Retinal pigment epithelial cell (primary cell): ENCODE data around the gene PIGZ.

Experiments used
- DNase-seq: peaks from one replicate; pipeline ENCODE4 v3.0.0-alpha.2; 2010; ENCODE audit warnings: low read depth
- H3K4me3 ChIP-seq: 2 replicates; pipeline ENCODE4 v1.5.1; 2011; ENCODE audit warnings: mild to moderate bottlenecking, low read length, control low read depth, moderate library complexity
- CTCF ChIP-seq: conservative IDR thresholded peaks from 2 replicates; pipeline ENCODE4 v1.5.1; 2011; ENCODE audit warnings: low read depth, low read length, control low read depth, inconsistent platforms

PIGZ gene

DNA sequence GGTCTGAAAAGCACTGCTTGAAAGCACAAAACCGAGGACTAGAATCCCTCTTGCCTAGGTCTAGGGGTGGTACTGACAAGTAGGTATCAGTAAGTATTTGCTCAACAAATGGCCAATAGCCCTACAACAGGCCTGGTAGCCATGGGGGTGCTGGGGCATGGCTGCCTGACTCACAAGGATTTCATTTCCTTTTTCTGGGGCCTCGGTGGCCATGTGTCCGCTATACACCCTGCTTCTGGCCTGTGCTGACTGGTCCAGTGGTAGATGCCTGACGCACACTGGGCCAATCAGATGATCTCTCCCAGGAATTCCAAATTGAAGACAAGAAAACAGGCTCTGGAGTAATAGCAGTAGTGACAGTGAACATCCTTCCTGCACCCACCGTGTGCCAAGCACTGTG lies 31.6 kb upstream of the PIGZ start:
- no peak for DNase-seq

DNA sequence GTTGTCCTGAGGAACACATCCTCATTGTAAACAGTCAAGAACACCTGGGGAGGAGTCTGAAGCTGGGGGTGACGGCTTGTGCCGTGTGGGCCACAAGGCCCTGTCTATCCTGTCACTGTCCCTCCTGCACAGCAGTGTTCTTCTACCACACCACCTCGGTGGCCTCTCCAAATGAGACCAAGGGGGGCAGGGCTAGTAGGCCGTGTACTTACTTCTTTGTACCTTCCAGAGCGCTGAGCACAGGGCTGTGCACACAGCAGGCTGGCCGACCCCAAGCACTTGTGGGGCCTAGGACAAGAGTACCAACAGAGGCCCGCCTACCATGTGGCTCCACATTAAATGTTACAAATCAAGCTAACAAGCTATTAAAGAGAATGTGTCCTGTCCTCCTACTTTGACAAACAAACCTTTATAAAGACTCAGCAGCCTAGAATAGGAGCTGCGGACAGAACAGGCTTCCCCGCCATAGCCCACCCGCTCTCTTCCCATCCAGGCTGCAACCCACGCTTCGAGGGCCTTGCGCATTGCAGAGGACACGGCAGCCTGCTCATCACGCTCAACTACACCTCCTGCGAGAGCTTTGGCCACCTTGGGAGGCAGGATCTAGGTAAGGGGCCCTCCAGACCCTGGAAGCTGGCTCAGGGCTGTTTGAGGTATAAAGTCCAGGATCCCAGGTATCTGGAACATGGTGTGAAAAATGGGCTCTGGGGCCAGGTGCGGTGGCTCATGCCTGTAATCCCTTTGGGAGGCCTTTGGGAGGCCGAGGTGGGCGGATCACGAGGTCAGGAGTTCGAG lies 30.5 kb upstream of the PIGZ start:
- no peak for TF ChIP-seq CTCF
- no peak overlapping the region for H3K4me3 ChIP-seq
- no peak for DNase-seq

More for the DNA sequence above, 31.6 kb upstream of the PIGZ start:
- TF ChIP-seq CTCF, result no peak
- no peak overlapping the region for H3K4me3 ChIP-seq

- TF ChIP-seq CTCF, result no peak
- DNase-seq, result no peak
- no peak overlapping the region for H3K4me3 ChIP-seq
These were observed 28.7 kb upstream of the PIGZ start for GRCh38 chr3:196997311-196997710.

GRCh38 chr3:196996454-196997265 lies 28.0 kb upstream of the PIGZ start:
- DNase-seq, result no peak
- no peak for TF ChIP-seq CTCF
- H3K4me3 ChIP-seq, result no peak overlapping the region

DNA sequence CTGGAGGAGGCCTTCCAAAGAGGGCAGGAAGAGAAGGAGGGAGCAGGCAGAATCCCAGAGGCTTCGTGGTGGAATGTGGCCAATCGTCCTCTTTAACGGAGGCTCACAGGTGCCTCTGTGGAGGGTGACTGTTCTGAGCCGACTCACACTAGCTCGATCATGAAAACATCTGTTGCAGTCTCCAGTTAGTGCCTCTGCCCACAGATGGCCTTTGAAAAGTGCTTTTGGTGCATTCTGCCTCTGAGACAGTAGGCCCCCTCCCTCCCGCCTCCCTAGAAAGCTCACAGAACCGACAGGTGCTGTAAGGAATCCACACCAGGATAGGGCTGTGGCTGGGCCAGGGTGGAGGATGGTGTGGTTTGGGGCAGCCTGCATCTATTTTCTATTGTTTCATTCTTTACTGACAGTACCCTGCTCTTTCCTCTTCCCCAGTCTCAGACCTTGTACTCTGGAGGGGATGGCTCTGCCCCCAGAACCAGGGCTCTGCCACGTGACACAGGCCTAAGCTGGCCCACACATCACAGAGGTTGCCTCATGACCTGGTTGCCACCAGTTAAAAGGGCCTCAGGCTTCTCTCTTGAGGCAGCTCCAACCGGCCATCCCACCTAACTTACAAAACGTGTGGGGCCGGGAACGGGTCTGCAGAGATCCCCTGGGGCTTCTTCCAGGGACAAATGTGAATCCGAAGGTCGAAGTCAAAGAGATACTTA lies 27.2 kb upstream of the PIGZ start:
- no peak for DNase-seq
- no peak overlapping the region for H3K4me3 ChIP-seq
- no peak for TF ChIP-seq CTCF

DNA sequence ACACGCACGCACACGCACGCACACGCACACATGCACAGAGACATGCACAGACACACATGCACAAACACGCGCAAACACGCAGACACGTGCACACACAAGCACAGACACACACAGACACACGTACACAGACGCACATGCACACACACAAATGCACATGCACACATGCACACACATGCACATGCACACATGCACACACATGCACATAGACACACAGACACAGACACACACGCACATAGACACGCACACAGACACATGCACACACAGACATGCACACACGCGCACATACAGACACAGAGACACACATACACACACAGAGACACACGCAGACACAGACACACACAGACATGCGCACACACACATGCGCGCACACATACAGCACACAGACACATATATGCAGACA lies 26.4 kb upstream of the PIGZ start:
- no peak for DNase-seq
- no peak for TF ChIP-seq CTCF
- H3K4me3 ChIP-seq, result no peak overlapping the region
